HG02678 (cell line): Measurements from ENCODE around the gene MAPK8IP3.
A peak's percentile ranks its signal among the peaks of the same experiment; 100 is the strongest.

Experiments
- ATAC-seq: cut with Tn5 transposase; IDR thresholded peaks from one replicate; pipeline ENCODE4 v1.9.1; 2021; ENCODE audit warnings: mild to moderate bottlenecking, moderate library complexity; ENCODE audit not compliant: unreplicated experiment

Gene MAPK8IP3

DNA sequence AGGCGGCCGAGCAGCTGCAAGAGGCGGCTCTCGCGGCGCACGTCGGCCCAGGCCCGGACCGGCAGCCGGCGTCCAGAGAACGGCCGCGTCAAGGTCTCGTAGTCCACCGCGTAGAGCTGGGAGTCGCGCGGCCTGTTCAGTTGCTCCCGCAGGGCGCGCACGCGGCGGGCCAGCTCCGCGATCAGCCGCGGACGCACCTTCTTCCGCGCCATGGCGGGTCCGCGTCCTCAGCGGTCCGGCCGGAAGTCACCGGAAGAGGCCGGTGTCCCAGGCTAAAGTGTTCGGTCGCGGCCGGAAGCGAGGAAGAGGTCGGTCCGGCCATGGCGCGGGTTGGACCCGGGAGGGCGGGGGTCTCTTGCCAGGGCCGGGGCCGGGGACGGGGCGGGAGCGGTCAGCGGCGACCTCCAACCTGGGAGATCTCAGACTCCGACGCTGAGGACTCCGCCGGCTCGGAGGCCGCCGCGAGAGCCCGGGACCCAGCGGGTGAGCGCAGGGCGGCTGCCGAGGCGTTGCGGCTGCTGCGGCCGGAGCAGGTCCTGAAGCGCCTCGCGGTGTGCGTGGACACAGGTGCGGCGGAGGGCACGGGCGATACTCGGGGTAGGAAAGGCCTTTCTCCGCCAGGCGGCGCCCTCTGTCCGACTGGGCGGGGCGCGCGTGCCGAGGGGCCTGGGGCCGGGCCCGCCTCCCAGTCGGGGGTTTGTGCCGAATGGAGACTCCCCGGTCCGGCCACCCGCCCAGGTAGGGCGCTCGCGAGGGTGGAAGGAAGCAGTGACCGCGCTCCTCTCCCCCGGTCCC is 67.1 kb downstream of the MAPK8IP3 start, which contains the start of gene MRPS34:
TSS of gene MRPS34 (minus strand) at position 227 of the 795 bp plus-strand sequence. CDS start at position 212, 15 bp downstream.
- ATAC-seq = peak; percentile 56

DNA sequence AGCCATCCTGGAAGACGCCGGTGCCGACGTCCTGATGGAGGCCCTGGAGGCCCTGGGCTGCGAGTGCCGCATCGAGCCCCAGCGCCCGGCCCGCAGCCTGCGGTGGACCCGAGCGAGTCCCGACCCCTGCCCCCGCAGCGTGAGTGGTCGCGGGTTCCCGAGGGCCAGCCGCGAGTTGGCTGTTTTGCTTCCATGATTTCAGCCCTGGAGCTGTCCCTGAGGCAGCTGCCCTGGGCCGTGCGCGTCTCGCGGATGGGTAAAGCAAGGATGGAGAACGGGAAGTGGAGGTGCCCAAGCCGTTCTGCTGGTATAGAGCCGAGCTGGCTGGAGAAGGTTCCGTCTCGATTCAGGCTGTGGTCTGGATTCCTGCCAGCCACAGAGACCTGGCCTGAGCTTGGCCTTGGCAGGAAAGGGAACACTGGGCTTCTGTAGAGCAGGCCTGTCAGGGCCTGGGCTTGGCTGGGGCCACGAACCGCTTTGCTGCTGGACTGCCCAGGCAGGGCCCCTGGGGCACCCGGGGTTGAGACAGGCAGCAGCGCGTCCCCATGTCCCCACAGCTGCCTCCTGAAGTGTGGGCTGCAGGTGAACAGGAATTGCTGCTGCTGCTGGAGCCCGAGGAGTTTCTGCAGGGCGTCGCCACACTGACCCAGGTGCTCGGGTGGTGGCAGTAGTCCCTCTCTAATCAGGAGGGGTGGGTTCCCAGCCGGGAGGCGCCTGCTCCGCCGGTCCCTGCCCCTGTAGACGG is 67.9 kb downstream of the MAPK8IP3 start:
- ATAC-seq = no peak

- ATAC-seq = no peak
Measured at GRCh38 chr16:1774448-1774780, 68.4 kb downstream of the MAPK8IP3 start.

GRCh38 chr16:1775006-1775845 is 69.2 kb downstream of the MAPK8IP3 start:
- no peak for ATAC-seq

- no peak for ATAC-seq
Measured at GRCh38 chr16:1775846-1776671, 70.1 kb downstream of the MAPK8IP3 start.

- no peak for ATAC-seq
Measured at GRCh38 chr16:1776672-1776955, 70.6 kb downstream of the MAPK8IP3 start.

DNA sequence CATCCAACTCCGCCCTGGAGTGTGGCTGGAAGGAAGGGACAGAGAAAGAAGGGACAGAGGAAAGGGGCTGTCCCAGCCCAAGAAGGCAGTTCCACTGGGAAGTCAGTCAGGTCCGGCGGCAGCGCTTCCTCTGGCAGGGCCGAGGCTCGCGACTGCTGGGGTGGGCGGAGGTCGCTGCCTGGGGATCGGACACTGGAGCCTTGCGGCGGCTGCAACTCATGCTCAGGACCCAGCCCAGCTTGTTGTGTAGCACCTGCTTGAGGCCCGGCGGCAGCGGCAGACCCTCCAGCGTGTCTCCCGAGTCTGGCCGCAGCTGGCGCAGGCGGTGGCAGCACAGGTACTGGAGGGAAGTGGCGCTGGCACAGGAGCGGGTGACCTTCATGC is 71.0 kb downstream of the MAPK8IP3 start:
- no peak for ATAC-seq

- ATAC-seq = no peak
Measured at GRCh38 chr16:1777375-1778199, 71.6 kb downstream of the MAPK8IP3 start.

- no peak for ATAC-seq
Measured at GRCh38 chr16:1778200-1779179, 72.5 kb downstream of the MAPK8IP3 start.

DNA sequence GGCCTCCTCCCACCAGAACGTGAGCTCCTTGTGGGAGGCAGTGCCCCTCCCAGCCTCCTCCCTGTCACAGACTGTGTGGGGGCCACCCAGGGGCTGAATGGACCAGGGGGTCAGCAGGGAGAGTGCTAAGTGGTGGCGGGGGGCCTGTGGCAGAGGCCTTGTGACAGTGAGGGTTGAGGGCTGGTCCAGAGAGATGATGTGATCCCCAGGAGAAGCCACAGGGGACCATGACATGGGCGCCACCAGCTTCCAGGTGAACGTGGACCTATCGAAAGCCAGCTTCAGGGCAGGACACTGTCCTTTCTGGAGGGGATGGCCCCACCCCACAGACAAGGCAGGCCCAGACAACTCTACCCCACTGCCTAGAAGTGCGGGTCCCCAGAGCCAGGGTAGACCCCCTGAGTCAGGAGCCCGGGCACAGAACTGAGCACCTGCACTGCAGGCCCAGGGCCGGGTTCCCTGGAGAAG is 73.3 kb downstream of the MAPK8IP3 start:
- no peak for ATAC-seq

- no peak for ATAC-seq
Measured at GRCh38 chr16:1779741-1780676, 74.0 kb downstream of the MAPK8IP3 start.

- no peak for ATAC-seq
Measured at GRCh38 chr16:1780677-1781072, 74.7 kb downstream of the MAPK8IP3 start.

DNA sequence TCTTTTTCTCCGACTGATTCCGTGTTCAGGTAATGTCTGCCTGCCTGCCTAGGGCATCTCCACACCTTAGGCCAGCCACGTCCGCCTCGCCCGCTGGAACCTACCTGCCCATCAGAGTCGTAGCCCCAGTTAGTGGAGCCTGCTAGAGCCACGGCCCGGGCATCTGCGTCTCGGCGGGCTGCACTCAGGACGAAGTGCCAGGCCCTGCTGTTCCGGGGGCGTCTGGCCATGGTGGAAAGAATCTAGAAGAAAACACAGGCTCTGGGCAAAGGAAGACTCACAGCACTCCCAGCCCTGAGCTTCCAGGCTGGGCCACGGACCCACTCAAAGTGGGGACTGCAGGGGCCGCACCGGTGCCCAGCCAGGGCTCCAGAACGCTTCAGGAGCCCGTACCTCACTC is 75.3 kb downstream of the MAPK8IP3 start:
- no peak for ATAC-seq

GRCh38 chr16:1781758-1782407 is 75.9 kb downstream of the MAPK8IP3 start:
- peak; percentile 2 for ATAC-seq

DNA sequence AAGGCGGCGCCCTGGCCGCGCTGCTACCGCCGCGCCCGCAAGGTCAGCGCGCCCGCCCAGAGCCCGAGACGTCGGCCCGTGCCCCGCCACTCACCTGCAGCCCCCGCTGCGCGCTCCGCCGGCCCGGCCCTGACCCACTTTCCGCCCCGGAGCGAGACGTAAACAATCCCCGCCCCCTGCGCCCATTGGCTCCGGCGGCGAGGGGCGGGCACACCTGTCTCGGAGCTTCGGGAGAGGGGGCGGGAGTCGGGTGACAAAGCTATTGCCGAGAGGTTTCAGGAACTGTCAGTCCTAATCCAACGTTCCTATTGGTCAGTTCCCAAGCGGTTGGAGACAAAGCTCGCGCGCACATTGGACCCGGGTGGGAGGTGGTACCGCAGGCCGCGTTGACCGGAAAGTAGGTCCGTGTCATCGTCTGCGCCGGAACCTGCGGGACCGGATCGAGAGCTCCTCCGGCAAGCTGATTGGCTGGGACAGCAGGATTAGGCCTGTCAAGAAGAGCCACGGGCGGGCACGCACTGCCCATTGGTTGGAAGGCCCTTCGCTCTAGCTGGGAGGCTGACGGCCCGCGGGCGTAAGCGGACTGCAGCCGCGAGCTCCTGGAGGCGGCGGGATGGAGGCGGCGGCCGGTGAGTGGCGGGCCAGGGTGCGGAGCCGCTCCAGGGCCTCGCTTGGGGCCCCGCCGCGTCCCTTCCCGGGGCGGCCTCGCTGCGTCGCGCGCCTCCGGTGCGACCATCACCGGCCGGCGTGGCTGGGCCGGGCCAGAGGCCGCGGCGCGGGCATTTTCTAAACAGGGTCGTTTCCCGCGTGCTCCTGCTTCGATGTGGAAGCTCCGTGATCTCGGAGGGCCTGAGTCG is 76.6 kb downstream of the MAPK8IP3 start, which contains the start of the genes NUBP2 and SPSB3:
TSS of gene NUBP2 (plus strand) at position 553 of the 857 bp plus-strand sequence. CDS start at position 614, 61 bp downstream.
TSS of gene SPSB3 (minus strand) at position 164 of the 857 bp plus-strand sequence. CDS start 1,088 bp downstream, outside the sequence.
- ATAC-seq = peak; percentile 86
